ENCODE data around the gene SIPA1L3.

SIPA1L3 gene

DNA sequence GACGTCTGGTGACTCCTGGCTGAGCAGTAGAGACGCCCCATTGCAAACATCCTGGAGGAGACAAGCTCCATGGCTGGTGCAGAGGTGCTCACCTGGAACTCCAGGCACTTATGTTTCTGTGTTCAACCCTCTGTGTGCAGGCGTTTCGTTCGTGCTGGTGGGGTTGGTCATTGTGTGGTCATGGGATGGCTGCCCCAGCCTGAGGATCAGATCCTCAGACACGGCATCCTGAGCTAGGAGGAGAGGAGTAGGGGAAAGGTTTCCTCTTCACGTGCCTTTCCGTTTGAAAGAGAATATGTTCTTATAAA lies 87.8 kb downstream of the SIPA1L3 start:
- Histone ChIP-seq H3K9me3 (ENCODE audit: insufficient read depth, low read length) (no peaks in the 10 kb centered on the region), H3K4me3 (ENCODE audit: insufficient read depth, low read length, poor library complexity, severe bottlenecking) (no peak overlapping the region), H3K27ac (ENCODE audit: low read depth, low read length) (no peak overlapping the region), H3K9ac (ENCODE audit: low read length) (no peak overlapping the region), H3F3A (ENCODE audit: insufficient read depth) (no peaks in the 10 kb centered on the region), H3K9me2 (replicated peaks; ENCODE audit: insufficient read depth, low read length) (no peaks in the 10 kb centered on the region), H3K4me2 (ENCODE audit: low read depth, low read length, poor library complexity, severe bottlenecking) (no peak overlapping the region), H4K20me1 (ENCODE audit: low read depth, low read length) (no peaks in the 10 kb centered on the region), H3K36me3 (ENCODE audit: low read length) (no peaks in the 10 kb centered on the region), H3K79me2 (ENCODE audit: insufficient read depth, low read length) (peaks cover 97% of the 10 kb centered on the region), H3K27me3 (ENCODE audit: low read length) (no peaks in the 10 kb centered on the region), H2AFZ (ENCODE audit: low read depth, low read length, severe bottlenecking) (no peak overlapping the region)
- TF ChIP-seq CTCF (IDR thresholded peaks at IDR 0.05; ENCODE audit: insufficient read depth, low read length, poor library complexity, severe bottlenecking) (no peak), EZH2phosphoT487 (conservative IDR thresholded peaks at IDR 0.05; ENCODE audit: low read length) (no peak)

DNA sequence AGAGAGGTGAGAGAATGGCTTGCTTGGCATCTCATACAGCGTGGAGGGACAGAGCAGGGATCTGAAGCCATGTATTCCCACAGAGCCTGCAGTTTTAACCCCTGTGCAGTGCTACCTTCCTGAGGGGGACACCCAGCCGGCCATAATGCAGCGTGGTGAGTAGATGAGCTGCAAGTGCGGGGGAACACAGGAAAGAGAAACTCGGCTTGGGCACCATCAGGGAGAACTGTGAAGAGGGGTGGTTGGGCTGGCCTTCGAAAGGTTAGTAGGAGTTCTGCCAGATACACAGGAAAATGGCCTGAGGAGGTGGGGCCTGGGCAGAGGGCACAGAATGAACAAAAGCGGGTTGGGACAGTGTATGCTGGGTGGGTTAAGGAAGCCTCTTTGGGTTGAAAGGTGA lies 88.3 kb downstream of the SIPA1L3 start:
- no peaks in the 10 kb centered on the region for H3K36me3 ChIP-seq (ENCODE audit: low read length)
- peaks cover 97% of the 10 kb centered on the region for H3K79me2 ChIP-seq (ENCODE audit: insufficient read depth, low read length)
- H3K9me2 ChIP-seq (replicated peaks; ENCODE audit: insufficient read depth, low read length): no peaks in the 10 kb centered on the region
- 0 out of 2 replicates have a peak, but pooled peaks cover under 1% of the 10 kb centered on the region for H3F3A ChIP-seq (ENCODE audit: insufficient read depth)
- no peaks in the 10 kb centered on the region for H3K27me3 ChIP-seq (ENCODE audit: low read length)
- H3K9ac ChIP-seq (ENCODE audit: low read length): no peak overlapping the region
- no peak overlapping the region for H3K4me2 ChIP-seq (ENCODE audit: low read depth, low read length, poor library complexity, severe bottlenecking)
- H3K27ac ChIP-seq (ENCODE audit: low read depth, low read length): no peak overlapping the region
- no peaks in the 10 kb centered on the region for H4K20me1 ChIP-seq (ENCODE audit: low read depth, low read length)
- H3K4me3 ChIP-seq (ENCODE audit: insufficient read depth, low read length, poor library complexity, severe bottlenecking): no peak overlapping the region
- no peak overlapping the region for H2AFZ ChIP-seq (ENCODE audit: low read depth, low read length, severe bottlenecking)
- TF ChIP-seq CTCF (IDR thresholded peaks at IDR 0.05; ENCODE audit: insufficient read depth, low read length, poor library complexity, severe bottlenecking) (no peak), EZH2phosphoT487 (conservative IDR thresholded peaks at IDR 0.05; ENCODE audit: low read length) (no peak)
- no peaks in the 10 kb centered on the region for H3K9me3 ChIP-seq (ENCODE audit: insufficient read depth, low read length)

GRCh38 chr19:37997911-37998344 lies 90.9 kb downstream of the SIPA1L3 start:
- H3K9me2 ChIP-seq (replicated peaks; ENCODE audit: insufficient read depth, low read length): no peaks in the 10 kb centered on the region
- TF ChIP-seq EZH2phosphoT487 (conservative IDR thresholded peaks at IDR 0.05; ENCODE audit: low read length): no peak
- no peak for TF ChIP-seq CTCF (IDR thresholded peaks at IDR 0.05; ENCODE audit: insufficient read depth, low read length, poor library complexity, severe bottlenecking)
- H4K20me1 ChIP-seq (ENCODE audit: low read depth, low read length): no peaks in the 10 kb centered on the region
- H3K9me3 ChIP-seq (ENCODE audit: insufficient read depth, low read length): no peaks in the 10 kb centered on the region
- H3F3A ChIP-seq (ENCODE audit: insufficient read depth): peaks cover 15% of the 10 kb centered on the region; the same call in 1 of the 2 replicates
- H3K9ac ChIP-seq (ENCODE audit: low read length): no peak overlapping the region
- no peak overlapping the region for H3K27ac ChIP-seq (ENCODE audit: low read depth, low read length)
- no peak overlapping the region for H3K4me2 ChIP-seq (ENCODE audit: low read depth, low read length, poor library complexity, severe bottlenecking)
- peaks cover 92% of the 10 kb centered on the region for H3K79me2 ChIP-seq (ENCODE audit: insufficient read depth, low read length)
- no peaks in the 10 kb centered on the region for H3K27me3 ChIP-seq (ENCODE audit: low read length)
- H3K4me3 ChIP-seq (ENCODE audit: insufficient read depth, low read length, poor library complexity, severe bottlenecking): no peak overlapping the region
- no peaks in the 10 kb centered on the region for H3K36me3 ChIP-seq (ENCODE audit: low read length)
- H2AFZ ChIP-seq (ENCODE audit: low read depth, low read length, severe bottlenecking): no peak overlapping the region

All from SU-DHL-6 (cell line).